ENCODE measurements around the gene TGM5.

DNA sequence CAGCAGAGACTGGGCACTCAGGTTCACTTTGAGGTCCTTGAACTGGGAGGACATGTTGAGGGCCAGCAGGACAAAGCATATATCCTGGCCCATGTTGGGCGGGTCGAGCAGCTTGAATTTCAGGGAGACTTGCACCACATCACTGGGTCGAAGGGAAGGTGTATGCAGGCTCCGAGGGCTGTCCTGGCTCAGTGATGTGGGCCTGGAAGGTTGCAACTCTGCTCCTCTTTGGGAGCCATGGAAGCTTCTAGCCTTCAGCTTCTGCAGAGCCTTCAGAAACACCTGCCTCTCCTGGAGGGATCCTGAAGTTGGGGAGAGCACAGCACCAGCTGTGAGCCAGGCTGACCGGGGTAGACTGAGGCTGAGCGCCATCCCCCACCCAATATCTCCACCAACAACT lies 31.2 kb downstream of the TGM5 start:
- TF ChIP-seq, protein P1, sequence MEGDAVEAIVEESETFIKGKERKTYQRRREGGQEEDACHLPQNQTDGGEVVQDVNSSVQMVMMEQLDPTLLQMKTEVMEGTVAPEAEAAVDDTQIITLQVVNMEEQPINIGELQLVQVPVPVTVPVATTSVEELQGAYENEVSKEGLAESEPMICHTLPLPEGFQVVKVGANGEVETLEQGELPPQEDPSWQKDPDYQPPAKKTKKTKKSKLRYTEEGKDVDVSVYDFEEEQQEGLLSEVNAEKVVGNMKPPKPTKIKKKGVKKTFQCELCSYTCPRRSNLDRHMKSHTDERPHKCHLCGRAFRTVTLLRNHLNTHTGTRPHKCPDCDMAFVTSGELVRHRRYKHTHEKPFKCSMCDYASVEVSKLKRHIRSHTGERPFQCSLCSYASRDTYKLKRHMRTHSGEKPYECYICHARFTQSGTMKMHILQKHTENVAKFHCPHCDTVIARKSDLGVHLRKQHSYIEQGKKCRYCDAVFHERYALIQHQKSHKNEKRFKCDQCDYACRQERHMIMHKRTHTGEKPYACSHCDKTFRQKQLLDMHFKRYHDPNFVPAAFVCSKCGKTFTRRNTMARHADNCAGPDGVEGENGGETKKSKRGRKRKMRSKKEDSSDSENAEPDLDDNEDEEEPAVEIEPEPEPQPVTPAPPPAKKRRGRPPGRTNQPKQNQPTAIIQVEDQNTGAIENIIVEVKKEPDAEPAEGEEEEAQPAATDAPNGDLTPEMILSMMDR (conservative IDR thresholded peaks at IDR 0.05): no peak
- TF ChIP-seq ZFX (IDR thresholded peaks at IDR 0.05): no peak
